Right hindlimb (tissue), 1 donor: ENCODE results near the gene CEND1.

Experiments used
- DNase-seq: peaks from one replicate; pipeline ENCODE4 v3.0.0-alpha.2; 2018

The CEND1 gene

DNA sequence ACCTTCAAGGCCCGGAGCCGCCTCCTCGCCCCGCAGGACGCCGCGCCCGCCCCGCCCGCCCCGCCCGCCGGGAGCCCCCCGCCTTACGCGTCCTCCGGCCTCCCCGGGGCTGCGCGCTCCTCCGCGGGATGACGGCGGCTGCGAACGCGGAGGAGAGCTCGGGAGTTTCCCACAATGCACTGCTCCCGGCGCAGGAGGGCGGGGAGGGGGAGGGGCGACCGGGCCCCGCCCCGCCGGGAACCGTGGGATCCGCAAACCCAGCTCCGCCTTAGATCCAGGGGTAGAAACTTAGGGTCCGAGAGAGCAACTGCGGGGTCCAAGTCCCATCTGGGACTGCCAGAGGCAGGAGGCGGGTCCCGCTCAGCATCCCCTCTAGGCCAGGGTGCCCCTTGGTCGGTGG lies at the start of gene CEND1:
Gene CEND1, minus strand, starts transcription at position 148 of the 400 bp plus-strand sequence. CDS start 1,514 bp downstream, outside the sequence.
- peak; percentile 50 for DNase-seq

GRCh38 chr11:839280-839623 lies 49.4 kb upstream of the CEND1 start:
- no peak for DNase-seq

DNA sequence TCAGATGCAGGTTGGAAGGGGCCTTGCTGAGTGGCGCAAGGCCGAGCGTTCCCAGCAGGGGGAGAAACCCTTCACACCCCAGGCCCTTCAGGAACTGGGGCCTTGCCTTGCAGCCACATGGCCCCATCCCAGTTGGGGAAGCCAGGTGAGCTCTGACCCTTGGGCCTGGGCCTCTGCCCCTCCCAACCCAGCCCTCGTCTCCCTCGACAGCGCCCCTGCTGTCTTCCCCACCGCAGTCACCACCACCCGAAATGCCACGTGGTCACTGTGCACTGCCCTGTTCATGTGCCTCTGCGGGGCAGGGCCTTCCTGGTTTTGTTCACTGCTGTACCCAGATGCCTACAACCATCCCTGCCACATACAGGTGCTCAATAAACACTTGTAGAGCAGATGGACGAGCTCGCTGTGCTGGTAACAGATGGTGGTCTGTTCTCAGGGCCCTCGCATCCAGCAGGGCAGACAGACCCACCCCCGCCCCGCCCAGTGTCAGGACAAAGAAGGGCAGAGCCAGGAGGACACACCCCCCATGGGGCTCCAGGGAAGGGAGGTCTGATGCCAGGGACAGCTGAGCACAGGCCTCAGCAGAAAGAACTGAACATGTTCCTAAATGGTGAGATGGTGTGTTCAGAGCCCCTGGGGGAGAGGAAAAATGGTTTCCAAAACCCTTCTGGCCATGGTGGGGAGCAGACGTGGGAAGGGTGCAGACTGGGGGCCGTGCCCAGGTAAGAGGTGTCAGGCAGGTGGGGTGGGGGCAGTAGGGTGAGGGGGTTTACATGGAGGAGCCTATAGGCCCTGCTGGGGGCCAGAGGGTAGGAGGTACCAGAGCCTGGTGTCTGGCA lies 48.8 kb upstream of the CEND1 start:
- DNase-seq = no peak

- no peak for DNase-seq
Observed at GRCh38 chr11:837990-838307, 48.1 kb upstream of the CEND1 start.

- no peak for DNase-seq
Observed at GRCh38 chr11:837189-837989, 47.5 kb upstream of the CEND1 start.

DNA sequence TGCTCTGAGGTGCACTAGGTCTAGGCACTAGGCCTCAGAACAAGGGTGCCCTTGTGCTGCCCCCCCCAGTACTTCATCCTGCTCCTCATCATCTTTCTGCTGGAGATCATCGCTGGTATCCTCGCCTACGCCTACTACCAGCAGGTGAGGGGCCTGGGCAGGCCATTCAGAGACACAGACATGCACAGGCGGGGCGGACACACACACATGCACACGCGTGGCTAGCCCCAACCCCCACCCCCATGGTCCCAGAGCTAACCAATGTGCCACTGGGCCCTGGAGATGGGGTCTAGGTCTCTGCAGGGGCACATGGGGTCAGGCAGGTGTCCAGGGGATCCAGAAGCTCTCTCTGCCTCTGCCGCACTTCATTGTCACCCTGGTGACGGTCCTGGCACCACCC lies 46.8 kb upstream of the CEND1 start:
- DNase-seq = no peak

DNA sequence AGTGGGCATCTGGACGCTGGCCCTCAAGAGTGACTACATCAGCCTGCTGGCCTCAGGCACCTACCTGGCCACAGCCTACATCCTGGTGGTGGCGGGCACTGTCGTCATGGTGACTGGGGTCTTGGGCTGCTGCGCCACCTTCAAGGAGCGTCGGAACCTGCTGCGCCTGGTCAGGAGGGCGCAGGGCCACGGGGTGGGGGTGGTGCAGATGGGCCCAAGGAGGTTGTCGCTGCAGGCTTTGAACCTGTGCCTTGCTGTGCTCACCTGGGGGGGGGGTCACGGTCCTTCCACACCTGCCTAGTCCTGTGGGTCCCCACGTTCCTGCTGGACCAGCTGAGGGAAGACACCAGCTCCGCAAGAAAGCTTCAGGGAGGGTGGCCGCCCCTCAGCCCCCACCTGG lies 46.4 kb upstream of the CEND1 start:
- no peak for DNase-seq

- no peak for DNase-seq
Observed at GRCh38 chr11:834371-835316, 44.8 kb upstream of the CEND1 start.

- DNase-seq = no peak
Observed at GRCh38 chr11:833849-834311, 44.0 kb upstream of the CEND1 start.

DNA sequence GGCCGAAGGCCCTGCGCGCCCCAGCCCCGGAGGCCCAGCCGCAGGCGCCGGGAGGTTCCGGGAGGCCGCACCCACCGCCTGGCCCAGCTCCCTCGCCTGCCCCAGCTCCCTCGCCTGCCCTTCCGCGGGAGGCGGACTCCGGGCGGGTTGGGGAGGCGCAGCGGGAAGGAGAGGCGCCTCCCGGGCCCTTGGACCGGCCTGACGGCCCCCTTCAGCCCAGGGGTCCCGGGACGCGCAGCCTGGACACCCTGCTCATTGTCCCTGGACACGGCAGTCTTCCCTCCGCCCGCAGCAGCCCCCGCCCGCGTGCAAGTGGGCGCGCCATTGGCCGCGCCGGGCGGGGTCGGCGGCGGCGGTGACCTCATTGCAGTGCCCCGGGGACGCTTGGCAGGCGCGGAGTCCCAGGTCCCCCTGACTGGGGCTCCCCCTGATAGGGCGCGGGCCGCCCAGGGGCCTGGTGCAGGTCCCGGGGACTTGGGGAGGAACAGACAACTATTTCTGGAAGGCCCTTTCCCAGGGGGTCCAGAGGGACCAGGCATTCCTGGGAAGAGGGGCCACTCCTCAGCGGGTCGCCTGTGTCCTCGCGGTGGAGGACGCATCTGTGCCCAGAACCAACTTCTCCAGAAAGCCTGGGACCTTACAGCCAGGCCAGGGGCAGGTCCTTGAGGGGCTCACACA lies 43.4 kb upstream of the CEND1 start:
- no peak for DNase-seq

DNA sequence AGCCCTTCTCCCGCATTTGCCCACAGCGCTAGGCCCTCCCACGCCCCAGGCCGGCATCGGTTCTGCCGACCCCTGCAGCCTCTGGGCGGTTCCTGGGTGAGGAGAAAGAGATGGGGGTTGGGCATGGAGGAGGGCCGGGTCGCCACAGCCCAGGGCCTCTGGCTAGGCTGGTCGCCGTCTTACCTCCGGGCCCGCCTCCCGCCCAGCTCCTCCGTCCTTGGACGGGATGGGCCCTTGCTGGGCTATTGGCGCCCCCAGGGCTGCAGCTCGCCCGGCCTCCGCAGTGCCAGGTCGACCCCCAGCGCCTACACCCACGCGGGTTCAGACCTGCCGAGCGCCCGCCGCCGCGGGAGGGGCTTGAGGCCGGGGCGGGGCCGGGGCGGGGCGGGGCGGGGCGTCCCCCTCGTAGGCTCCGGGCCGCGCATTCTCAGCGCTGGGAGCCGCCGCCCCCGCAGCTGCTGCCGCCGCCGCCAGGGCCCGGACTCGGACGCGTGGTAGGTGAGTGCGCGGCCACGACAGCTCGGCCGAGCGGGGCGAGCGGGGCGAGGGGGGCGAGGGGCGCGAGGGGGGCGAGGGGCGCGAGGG lies 42.7 kb upstream of the CEND1 start, which contains the start of gene CD151:
Gene CD151, plus strand, starts transcription at position 424 of the 585 bp plus-strand sequence. CDS start 3,118 bp downstream, outside the sequence.
- DNase-seq = peak; percentile 83

GRCh38 chr11:831961-832528 lies 42.2 kb upstream of the CEND1 start:
- DNase-seq = no peak

DNA sequence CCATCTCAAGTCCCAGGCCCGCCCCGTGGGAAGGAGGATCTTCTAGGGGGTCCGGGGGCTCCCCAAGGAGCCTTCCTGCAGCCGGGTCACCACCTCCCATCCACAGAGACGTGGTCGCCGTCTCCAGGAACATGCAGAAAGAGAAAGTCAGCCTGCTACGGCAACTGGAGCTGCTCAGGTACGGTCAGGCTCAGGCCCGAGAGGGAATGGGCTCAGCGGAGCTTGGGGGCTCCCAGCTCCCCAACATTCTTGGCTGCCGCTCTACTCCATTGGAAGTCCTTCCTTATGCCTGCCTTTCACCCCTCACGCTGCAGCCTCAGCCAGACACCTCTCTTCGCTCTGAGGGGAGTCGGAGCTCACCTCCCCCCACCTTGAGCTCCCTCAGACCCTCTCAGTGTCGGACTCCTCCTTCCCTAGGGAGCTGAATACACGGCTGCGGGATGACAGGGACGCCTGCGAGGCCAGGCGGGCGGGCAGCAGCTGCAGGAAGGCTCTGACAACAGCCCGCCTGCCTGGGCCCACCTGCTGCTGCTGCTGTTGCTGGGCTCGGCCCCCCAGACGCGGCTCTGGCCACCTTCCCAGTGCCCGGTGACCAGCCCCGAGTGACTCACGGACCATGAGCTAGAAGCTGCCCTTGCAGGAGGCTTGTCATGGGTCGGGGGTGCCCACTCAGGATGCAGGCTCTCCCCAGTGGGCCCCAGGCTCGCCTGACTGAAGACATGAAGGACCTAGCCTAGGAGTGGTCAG lies 41.4 kb upstream of the CEND1 start:
- DNase-seq = peak; percentile 73

GRCh38 chr11:830295-831117 lies 40.6 kb upstream of the CEND1 start:
- DNase-seq = peak; percentile 84

GRCh38 chr11:829847-830294 lies 40.0 kb upstream of the CEND1 start:
- DNase-seq = no peak

DNA sequence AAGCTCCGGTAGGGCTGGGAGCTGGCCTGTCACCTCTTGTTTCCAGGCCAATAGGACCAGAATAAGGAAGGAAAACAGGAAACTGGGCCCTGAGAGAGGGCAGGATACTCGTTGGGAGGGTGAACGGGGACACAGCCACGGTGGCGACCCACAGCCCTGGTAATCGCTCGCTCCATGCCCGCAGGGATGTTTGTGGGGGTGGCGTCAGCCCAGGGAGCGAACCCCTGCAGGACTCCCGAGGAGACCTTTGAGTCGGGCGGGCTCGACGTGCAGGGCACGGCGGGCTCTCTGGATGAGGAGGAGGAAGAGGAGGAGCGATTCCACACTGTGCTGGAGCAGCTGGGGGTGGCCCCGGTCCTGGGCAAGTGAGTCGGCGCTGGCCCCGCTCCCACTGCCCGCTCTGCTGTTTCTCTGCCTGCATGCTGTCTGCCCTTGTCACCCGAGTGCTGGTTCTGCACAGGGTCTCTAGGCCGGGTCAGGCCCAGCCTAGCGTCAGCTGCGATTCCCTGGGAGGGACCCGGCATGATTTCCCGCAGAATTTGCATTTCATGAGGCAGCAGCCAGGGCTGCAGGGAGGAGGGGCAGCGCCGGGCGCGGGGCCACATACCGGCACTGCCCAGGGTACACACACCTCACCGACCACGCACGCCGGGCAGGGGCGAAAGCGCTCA lies 39.4 kb upstream of the CEND1 start:
- no peak for DNase-seq

GRCh38 chr11:828506-829175 lies 38.8 kb upstream of the CEND1 start:
- DNase-seq = peak; percentile 61

GRCh38 chr11:827897-828192 lies 38.0 kb upstream of the CEND1 start, which contains the start of gene CRACR2B:
Gene CRACR2B, plus strand, starts transcription at chr11:827919. Its CDS starts 689 bp downstream, at chr11:828608.
- DNase-seq = no peak
